HG02571 (cell line): ENCODE measurements around the gene AKTIP.
A peak's percentile ranks its signal among the peaks of the same experiment; 100 is the strongest.
"Not testable (repeated sequence)": the region's sequence is repeated elsewhere in the genome, so short reads cannot be mapped to it uniquely, and the experiment has no call there.

ENCODE experiments used
- ATAC-seq: cut with Tn5 transposase; IDR thresholded peaks from one replicate; pipeline ENCODE4 v1.9.1; 2021; ENCODE audit warnings: mild to moderate bottlenecking, moderate library complexity; ENCODE audit not compliant: unreplicated experiment

The AKTIP gene

DNA sequence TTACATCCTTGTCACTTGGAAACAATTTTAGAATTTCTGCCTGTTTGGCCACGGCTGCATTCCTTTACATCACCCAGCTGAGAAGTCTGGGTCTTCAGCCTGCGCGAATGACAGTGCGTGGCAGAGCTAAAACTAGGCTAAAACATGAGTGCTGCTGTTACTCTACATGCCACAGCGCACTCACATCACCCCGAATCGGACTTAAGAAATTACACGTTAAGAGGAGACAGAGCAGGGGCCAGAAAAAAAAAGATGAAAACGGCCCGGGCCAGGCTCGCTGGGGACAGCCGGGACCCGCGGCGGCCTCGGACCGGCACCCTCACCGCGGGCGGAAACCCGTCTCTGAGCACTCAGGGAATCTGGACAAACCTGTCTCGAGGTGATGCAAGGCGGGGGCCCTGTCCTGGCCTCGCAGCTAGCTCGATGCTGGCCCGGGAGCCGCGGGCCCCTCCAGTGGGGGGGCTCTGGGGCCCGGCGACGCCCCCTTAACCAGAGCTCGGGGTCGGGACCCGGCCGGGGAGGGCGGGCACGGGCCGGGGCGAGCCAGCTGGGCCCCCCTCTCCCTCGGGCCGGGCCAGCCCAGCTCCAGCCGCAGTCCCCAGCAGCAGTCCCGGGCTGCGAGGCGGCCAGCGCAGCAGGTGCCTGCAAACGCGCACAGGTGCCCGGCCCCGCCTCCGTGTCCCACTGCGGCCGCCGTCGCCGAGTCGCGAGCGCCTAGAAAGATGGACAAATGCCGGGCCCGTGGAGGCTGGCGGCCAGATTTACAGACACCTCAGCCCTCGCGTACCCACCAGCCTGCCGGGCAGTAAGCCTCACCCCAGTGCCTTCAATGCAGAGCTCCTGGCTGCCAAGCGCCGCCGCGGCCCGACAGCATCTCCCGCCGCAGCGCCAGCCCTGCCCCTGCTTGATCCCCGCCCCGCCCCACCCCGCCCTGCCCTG lies at the start of gene AKTIP:
Gene AKTIP, minus strand, starts transcription at position 879 of the 939 bp plus-strand sequence. CDS start 2,950 bp downstream, outside the sequence.
- peak; percentile 27 for ATAC-seq

DNA sequence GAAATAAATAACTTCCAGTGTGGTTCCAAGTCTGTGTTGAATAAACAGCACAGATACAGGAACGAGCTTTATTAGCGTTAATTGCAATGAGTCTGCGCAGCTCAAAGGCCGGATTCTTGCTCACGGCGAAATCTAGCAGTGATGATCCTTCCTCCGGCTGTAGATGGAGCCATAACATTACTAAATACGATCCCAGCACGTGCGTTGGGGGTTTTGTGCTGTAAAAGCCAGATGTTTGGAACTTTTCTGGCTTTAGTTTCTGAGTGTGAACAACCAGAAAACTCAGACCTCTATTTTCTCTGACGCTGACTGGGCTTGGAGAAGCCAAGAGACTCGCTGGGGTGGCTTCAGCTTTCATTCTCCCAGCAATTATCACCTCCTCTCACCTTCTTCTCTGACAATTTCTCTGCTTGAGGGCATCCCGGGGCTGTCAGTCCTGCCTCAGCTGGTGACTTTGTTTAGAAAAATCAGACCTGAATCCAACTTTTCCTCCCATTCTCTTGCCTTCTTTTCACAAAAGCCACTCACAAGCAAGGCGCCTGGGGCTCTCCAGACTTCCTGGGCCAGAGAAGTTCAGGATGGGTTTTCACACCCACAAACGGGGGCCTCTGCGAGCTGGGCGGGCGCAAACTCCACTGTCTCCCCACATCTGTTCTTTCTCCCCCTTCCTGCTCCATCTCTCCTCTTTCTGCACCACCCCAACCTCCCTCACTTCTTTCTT lies 47.1 kb upstream of the AKTIP start:
- peak; percentile 62 for ATAC-seq

DNA sequence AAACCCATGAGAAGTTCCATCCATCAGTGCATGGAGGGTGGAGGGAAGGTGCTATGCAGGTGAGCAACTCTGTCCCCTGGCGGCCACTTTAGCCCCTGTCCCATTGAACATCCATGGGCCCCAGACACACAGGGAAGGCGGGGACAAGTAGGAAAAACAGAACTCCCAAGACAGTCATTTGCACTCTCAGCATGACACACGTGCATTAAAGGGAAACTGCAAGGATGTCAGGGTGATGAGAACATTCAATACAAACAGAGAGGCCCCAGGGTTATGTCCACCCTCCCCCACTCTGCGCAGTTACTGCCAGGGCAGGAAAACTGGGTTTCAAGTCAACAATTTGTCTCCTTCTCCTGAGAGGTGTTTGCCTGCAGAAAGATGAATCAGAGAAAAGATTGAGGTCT lies 44.0 kb upstream of the AKTIP start:
- no peak for ATAC-seq

DNA sequence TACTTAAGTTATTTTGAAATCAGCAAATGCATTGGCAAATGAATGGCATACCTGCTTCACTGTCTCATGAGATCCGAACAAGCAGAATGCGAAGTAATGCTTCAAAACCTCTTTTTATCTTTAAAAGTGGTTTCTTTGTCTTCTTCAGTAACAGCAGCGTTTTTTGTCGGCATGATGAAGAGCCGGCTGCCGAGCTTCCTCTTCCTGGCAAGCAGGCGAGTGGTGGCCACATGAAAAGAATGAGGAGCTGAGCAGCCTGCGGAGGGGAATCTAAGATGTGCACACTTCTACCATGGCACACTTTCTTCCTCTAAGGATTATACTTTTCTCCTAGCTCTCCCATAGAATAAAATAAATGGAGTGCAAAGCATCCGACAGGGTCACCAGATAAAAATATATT lies 42.4 kb upstream of the AKTIP start:
- ATAC-seq, result no peak

DNA sequence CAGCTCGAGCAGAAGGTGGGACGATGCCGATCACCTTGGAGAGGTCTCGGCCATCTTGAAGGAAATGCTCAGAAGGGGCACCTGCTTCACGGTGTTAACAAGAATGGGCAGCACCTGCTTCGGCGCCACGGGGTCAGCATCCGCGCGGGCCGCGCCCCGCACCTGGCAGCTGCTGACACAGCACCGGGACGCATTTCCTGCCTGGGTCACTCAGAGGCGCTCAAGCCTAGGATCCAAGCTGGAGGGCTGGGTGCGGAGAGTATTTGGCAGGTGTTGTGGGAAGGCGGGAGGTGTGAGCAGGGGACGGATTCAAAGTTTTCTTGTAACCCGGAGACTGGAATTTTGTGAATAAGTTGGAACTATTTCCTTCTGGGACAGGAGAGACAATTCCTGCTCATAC lies 39.3 kb upstream of the AKTIP start:
- ATAC-seq, result no peak

DNA sequence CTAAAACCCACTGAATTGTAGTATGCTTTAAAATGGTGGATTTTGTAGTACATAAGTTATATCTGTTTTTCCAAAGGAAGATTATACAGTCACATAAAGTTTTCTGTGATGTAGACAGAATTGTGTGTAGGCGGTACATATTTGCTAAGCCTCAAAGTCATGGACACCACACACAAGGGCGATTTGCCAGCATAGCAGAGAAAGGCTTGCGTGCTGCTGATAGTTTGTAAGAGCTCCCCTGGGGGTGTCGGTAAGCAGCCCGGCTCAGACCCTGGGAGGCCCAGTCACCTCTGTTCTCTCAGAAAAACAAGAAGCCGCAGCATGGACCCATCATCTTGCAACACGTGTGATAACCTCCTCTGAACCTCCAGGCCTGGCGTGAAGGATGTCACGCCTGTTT lies 38.3 kb upstream of the AKTIP start:
- no peak for ATAC-seq

DNA sequence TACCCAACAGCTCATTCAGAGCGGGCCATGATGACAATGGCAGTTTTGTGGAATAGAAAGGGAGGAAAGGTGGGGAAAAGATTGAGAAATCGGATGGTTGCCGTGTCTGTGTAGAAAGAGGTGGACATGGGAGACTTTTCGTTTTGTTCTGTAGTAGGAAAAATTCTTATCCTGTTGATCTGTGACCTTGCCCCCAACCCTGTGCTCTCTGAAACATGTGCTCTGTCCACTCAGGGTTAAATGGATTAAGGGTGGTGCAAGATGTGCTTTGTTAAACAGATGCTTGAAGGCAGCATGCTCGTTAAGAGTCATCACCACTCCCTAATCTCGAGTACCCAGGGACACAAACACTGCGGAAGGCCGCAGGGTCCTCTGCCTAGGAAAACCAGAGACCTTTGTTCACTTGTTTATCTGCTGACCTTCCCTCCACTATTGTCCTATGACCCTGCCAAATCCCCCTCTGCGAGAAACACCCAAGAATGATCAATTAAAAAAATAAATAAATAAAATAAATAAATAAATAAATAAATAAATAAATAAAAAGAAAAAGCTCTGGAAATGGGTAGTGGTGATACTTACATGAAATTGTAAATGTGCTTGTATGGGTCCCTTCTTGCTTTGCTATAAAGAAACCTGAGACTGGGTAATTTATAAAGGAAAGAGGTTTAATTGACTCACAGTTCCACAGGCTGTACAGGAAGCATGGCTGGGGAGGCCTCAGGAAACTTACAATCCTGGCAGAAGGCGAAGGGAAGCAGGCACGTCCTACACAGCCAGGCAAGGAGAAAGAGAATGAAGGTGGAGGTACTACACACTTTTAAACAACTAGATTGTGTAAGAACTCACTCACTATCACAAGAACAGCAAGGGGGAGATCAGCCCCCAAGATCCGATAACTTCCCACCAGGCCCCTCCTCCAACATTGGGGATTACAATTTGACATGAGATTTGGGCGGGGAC lies 37.0 kb upstream of the AKTIP start:
- ATAC-seq, result not testable (repeated sequence)

DNA sequence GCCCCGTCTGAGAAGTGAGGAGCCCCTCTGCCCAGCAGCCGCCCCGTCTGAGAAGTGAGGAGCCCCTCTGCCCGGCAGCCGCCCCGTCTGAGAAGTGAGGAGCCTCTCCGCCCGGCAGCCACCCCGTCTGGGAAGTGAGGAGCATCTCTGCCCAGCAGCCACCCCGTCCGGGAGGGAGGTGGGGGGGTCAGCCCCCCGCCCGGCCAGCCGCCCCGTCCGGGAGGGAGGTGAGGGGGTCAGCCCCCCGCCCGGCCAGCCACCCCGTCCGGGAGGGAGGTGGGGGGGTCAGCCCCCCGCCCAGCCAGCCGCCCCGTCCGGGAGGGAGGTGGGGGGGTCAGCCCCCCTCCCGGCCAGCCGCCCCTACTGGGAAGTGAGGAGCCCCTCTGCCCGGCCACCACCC lies 36.3 kb upstream of the AKTIP start:
- ATAC-seq, result not testable (repeated sequence)

DNA sequence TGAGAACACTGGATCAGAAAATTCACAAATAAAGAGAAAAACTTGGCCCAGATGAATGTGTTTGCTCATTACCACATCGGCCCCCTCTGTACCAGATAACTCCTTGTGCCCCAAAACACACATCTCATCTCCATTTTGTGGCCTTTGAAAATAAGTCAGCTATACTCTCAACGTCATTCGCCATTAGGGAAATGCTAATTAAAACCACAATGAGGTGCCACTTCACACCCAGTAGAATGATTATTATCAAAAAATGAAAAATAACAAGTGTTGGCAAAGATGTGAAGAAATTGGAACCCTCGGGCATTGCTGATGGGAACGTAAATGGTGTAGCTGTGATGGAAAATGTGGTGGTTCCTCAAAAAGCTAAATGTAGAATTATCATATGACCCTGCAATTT lies 34.6 kb upstream of the AKTIP start:
- no peak for ATAC-seq

DNA sequence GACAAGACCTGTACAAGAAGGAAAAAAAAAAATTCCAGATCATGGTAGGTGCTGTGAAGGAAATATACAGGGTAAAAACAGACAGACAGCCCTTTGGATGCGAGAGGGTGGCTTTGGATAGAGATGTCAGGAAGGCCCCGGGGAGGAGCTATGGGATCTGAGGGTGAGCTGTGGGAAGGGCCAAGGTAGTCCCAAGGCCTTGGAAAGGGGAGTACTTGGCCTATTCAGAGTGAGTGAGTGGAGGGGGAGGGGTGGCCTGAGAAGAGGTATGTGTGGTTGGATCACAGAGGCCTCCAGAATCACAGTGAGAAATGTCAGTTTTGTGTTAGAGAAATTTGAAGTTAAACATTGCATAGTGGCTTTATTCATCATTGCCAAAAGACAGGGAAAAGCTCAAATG lies 31.2 kb upstream of the AKTIP start:
- no peak for ATAC-seq

DNA sequence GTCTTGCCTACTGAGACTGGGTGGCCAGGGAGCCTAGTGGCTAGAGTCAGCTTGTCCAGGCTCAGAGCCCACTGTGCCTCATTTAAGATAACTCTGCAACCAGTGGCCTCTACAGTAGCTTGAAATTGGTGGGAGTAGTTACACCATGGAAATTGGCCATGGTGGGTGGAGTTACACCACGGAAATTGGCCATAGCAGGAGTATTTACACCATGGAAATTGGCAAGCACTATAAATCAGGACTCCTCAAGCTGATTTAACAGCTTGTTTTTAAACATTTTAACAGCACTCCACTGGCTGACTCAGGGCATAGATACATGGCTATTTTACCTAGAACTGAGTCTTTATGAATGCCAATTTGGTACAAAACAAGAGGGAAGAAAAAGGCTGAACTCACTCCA lies 27.7 kb upstream of the AKTIP start:
- no peak for ATAC-seq

DNA sequence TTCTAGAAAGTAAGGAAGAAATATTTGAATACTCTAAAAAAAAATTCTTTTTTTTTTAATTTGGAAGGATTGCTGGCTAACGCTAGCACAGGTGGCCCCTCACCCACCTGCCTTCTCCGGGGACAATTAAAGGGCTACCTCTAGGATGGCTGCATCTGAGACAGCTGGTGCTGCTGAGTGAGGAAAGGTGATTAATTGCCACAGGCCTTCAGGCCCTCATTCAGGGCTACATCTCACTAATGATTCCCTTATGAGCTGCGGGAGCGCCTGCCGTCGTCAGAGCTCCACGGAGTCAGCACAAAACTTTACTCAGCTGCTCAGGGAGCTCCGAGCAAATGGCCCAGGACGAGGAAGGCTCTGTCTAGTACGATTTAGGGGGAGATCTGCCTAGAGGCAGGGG lies 27.0 kb upstream of the AKTIP start:
- ATAC-seq, result no peak

DNA sequence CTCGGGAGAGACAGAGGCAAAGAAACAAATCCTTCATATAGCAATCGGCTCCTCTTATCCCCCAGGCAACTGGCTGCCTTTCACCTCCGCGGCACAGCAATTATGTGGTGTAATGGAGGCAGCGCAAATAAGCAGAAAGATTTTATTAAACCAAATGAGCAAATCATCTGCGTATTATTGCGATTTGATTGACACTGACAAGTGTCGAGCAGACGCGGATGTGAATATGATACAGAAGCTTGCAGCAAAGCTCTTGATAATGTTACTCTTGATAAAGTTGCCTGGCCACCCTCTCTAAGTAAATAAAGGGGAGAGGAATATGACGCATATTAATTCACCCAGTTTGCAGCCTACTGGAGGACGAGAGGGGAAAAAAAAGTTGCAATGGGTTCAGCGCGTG lies 26.5 kb upstream of the AKTIP start:
- ATAC-seq, result no peak

DNA sequence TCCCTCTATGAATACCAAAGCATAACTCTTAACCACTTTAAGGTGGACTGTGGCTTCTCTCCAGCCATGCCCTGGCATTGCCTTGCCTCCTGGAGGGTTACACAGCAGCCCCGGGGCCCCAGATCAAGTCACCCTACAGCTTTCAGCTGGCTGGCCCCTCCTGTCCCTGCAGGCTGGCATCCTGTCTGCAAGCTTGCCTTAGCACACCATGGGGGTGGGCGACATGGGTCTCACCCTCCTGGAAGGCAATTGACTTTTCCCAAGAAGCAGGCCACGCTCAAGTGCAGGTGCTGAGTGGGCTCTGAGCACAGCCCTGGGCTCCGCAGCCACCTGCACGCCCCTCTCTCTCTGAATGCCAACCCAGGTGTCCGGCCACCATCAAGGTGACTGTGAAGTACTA lies 25.8 kb upstream of the AKTIP start:
- ATAC-seq, result no peak

DNA sequence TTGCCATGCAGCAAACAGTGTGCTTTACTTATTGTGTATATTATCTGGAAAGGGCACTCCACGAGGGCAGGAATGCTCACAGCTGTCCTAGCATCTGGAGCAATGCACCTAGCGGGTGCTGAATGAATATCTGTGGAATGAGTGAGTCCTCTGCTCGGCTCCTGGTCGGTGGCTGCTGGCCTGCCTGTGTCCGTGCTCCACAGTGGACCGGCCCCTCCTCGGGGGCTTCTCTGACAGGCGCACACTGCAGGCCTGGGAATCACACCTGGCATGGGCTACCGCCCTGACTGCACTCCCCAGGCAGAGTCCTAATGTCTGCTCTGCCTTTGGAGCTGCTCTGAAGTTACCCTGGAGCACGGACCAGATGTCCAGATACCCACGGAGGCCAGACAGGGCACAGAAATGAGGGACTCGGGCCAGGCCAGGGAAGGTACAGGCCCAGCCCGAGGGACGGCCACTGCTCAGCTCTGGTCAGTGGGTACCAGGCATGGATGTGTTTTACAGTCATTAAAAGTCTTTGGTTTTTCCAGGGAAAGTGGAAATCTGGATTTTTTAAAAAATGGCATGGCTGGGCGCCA lies 21.1 kb upstream of the AKTIP start:
- ATAC-seq, result no peak

DNA sequence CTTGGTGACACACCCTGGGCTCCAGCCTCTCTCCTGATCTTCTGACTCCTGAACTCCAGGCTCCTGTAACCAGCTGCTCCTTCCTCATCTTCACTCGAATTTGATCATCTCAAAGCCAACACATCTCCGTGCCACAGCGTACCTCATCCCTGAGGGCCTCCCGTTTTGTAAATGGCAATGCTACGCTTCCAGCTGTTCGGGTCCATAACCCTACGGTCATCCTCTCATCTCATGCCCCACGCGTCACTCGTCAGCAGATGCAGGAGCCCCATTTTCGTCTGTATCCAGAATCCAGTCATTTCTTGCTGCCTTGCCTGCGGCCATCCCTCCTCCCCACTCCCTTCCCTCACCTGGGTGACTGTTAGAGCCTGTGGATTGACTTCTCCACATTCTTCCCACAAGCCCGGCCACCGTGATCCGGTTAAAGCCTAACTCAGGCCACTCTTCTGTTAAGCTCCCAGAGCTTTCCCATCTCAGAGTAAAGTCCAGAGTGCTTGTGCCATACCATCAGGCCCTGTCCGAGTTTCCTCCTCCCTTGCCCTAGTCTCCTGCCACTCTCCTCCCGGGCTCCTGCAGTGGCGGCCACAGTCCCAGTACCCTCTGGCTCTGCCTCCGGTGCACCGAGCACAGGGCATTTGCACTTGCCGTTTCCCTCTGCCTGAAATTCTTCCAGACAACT lies 20.3 kb upstream of the AKTIP start:
- ATAC-seq, result no peak

DNA sequence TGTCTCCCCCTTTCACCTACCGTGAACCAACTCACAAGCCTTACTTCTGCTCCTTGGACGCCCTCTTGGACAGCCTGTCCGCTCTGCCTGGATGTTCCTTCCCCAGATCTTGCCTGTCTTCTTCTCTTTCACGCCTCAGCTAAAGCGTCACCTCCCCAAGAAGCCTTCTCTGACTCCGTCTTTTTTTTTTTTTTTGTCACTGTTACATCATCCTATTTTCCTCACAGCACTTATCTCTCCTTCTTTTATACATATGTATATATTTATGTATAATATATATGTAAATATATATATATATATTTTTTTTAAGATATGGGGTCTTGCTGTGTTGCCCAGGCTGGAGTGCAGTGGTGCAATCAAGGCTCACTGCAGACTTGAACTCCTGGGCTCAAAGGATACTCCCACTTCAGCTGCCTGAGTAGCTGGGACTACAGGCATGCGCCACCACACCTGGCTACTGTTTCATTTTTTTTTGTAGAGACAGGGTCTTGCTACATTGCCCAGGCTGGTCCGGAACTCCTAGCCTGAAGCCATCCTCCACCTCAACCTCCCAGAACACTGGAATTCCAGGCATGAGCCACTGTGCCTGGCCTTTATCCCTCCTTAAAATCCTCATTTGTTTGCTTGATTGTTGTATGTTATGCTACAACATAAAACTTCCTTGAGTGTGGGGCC lies 16.5 kb upstream of the AKTIP start:
- no peak for ATAC-seq

DNA sequence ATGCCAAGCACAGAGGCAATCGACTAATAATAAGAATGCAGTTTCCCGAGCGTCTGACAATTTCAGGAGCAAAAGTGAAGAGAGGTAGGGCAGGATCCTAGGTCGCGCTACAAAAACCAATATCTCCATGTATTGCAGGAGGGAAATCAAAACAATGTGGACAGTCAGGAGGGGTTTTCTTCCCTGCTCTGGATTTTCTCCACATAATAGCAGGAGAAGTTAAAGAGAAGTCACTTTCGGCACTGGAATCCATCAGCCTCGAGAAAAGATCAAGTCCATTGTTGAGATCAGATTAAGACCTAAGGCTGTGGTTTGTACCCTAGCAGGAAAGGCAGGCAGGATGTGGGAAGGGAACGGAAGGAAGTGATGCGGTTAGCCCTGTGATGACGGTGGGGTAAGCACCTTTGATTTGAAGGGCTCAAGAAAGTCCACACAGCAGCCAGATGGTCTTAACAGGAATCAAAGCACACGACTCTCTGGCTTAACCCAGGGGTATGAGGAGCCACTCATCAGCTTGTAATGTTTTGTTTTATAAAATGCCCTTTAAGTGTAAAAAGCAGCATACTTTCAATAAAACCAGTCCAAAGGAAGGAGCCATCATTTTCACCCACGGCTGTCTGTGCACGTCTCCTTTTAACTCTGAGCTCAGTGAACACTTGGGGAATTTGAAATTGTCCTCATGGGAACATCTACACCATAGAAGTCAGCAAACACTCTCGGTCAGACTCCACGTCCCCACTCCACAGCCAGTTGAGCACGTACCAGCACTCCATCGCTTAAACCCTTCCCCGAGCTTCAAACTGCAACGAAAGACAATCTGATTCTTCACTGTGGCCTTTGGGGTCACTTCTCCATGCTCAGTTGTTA lies 15.8 kb upstream of the AKTIP start:
- ATAC-seq, result peak; percentile 85

DNA sequence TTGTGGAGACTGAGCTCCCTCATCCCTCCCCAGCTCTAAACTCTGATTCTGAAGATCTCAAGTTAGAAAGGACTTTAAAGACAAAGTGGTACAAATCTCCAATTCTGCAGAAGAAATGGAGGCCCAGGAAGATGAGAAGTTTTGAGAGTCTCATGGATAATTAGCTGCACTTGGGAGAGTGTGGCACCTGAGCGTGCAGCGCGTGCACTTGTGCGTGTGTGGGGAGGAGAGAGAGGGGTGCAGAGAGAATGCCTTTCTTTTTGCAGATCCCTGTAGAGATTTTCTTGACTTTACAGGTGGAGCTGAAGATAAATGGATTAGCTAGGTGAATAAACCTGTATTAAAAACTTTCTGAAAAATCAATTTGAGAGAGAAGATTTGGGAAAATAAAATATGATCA lies 14.8 kb upstream of the AKTIP start:
- no peak for ATAC-seq
